ENCODE measurements around the gene MEGF8.

DNA sequence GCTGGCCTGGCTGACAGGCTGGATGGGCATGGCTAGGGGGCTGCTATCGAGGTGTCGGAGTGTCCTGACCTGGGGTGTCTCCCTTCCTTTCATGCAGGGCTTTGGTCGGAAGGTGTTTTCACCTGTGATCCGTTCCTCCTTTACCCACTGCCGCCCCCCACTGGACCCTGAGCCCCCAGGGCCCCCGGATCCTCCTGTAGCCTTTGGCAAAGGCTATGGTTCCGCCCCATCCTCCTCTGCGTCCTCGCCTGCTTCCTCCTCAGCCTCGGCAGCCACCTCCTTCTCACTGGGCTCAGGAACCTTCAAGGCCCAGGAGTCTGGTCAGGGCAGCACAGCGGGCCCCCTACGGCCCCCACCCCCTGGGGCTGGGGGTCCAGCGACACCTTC is 35.3 kb upstream of the MEGF8 start:
- TF ChIP-seq, protein P1, sequence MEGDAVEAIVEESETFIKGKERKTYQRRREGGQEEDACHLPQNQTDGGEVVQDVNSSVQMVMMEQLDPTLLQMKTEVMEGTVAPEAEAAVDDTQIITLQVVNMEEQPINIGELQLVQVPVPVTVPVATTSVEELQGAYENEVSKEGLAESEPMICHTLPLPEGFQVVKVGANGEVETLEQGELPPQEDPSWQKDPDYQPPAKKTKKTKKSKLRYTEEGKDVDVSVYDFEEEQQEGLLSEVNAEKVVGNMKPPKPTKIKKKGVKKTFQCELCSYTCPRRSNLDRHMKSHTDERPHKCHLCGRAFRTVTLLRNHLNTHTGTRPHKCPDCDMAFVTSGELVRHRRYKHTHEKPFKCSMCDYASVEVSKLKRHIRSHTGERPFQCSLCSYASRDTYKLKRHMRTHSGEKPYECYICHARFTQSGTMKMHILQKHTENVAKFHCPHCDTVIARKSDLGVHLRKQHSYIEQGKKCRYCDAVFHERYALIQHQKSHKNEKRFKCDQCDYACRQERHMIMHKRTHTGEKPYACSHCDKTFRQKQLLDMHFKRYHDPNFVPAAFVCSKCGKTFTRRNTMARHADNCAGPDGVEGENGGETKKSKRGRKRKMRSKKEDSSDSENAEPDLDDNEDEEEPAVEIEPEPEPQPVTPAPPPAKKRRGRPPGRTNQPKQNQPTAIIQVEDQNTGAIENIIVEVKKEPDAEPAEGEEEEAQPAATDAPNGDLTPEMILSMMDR (IDR thresholded peaks at IDR 0.05): no peak
- no peak for TF ChIP-seq ZFX (IDR thresholded peaks at IDR 0.05; ENCODE audit: borderline replicate concordance)

Measured in 22Rv1 (cell line).